Right atrium auricular region (tissue), 2 donors: ENCODE measurements around the gene RNU1-1. TPM values are rescaled to one million over a fixed set of nuclear protein-coding genes. Genes with fewer than 3 reads are reported as not detected.

Experiments
- DNase-seq: peaks from one replicate; pipeline ENCODE4 v3.0.0-alpha.2; 2019; ENCODE audit warnings: low spot score
- H3K27ac ChIP-seq, 2 donors: fragments of 200-600 bp; sonication (generic); 1 replicate in 1 of 2; 2 replicates in 1 of 2; pipeline ENCODE4 v1.5.1; 2016 to 2019
- H3K27me3 ChIP-seq, 2 donors: fragments of 200-600 bp; sonication (generic); one replicate each; pipeline versions ENCODE4 v1.5.1 to v1.6.0; 2017 to 2019
- H3K36me3 ChIP-seq: fragments of 200-600 bp; sonication (generic); one replicate; pipeline ENCODE4 v1.5.1; 2016
- H3K4me1 ChIP-seq, 2 donors: fragments of 200-600 bp; sonication (generic); one replicate each; pipeline versions ENCODE4 v1.5.1 to v1.6.0; 2017 to 2019
- H3K4me3 ChIP-seq, 2 donors: fragments of 200-600 bp; sonication (generic); 1 replicate in 1 of 2; 2 replicates in 1 of 2; pipeline ENCODE4 v1.5.1; 2017 to 2019; ENCODE audit warnings: mild to moderate bottlenecking in 1 of 2, moderate library complexity in 1 of 2
- H3K9me3 ChIP-seq, 2 donors: fragments of 200-600 bp; sonication (generic); one replicate each; pipeline ENCODE4 v1.5.1; 2019
- total RNA-seq, 2 donors: library from RNA; depleted of rRNA; stranded (reverse); fragments of >200 nt; gene quantifications; one replicate each; pipeline ENCODE4 v1.1.0, GENCODE V29; 2016
- TF ChIP-seq, protein P1 (sequence below), 2 donors: fragments of 200-600 bp; sonication (generic); IDR thresholded peaks; one replicate each; pipeline ENCODE4 v1.5.1; 2019; ENCODE audit warnings: antibody characterized with exemption in 2 of 2

The RNU1-1 gene
- total RNA-seq, 2 donors from 2014 or later, result not detected

- H3K27ac ChIP-seq, result no peak overlapping the region
- TF ChIP-seq, protein P1, sequence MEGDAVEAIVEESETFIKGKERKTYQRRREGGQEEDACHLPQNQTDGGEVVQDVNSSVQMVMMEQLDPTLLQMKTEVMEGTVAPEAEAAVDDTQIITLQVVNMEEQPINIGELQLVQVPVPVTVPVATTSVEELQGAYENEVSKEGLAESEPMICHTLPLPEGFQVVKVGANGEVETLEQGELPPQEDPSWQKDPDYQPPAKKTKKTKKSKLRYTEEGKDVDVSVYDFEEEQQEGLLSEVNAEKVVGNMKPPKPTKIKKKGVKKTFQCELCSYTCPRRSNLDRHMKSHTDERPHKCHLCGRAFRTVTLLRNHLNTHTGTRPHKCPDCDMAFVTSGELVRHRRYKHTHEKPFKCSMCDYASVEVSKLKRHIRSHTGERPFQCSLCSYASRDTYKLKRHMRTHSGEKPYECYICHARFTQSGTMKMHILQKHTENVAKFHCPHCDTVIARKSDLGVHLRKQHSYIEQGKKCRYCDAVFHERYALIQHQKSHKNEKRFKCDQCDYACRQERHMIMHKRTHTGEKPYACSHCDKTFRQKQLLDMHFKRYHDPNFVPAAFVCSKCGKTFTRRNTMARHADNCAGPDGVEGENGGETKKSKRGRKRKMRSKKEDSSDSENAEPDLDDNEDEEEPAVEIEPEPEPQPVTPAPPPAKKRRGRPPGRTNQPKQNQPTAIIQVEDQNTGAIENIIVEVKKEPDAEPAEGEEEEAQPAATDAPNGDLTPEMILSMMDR (IDR thresholded peaks at IDR 0.05), result no peak
- no peaks in the 10 kb centered on the region for H3K4me1 ChIP-seq
- no peaks in the 10 kb centered on the region for H3K9me3 ChIP-seq
- no peak for DNase-seq
- no peaks in the 10 kb centered on the region for H3K27me3 ChIP-seq
- no peak overlapping the region for H3K4me3 ChIP-seq
- peaks cover 47% of the 10 kb centered on the region for H3K36me3 ChIP-seq
Observed at GRCh38 chr1:16474166-16474800, 39.8 kb downstream of the RNU1-1 start.

DNA sequence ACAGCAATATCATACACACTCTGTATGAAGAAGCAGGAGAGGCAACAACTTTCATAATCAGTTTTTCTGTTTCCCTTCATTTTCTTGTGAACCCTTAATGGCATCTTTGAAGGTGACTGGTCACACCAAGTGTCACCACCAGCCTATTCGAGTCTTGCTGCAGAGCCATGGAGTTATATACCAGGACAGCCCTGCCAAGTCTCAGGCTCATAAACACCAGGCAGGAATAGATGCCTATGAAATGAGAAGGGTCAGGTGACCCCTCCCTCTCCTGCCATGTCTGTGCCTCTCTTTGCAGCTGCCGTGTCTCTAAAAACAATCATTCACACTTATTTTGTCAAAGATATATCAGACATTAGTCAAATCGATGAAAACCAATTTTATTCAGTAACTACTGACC, 45.5 kb downstream of the RNU1-1 start:
- no peak overlapping the region for H3K4me3 ChIP-seq
- H3K27ac ChIP-seq, result no peak overlapping the region
- no peaks in the 10 kb centered on the region for H3K4me1 ChIP-seq
- TF ChIP-seq, protein P1 (IDR thresholded peaks at IDR 0.05), result no peak
- peaks cover 10% of the 10 kb centered on the region for H3K36me3 ChIP-seq
- H3K27me3 ChIP-seq, result no peaks in the 10 kb centered on the region
- H3K9me3 ChIP-seq, result no peaks in the 10 kb centered on the region
- DNase-seq, result no peak

DNA sequence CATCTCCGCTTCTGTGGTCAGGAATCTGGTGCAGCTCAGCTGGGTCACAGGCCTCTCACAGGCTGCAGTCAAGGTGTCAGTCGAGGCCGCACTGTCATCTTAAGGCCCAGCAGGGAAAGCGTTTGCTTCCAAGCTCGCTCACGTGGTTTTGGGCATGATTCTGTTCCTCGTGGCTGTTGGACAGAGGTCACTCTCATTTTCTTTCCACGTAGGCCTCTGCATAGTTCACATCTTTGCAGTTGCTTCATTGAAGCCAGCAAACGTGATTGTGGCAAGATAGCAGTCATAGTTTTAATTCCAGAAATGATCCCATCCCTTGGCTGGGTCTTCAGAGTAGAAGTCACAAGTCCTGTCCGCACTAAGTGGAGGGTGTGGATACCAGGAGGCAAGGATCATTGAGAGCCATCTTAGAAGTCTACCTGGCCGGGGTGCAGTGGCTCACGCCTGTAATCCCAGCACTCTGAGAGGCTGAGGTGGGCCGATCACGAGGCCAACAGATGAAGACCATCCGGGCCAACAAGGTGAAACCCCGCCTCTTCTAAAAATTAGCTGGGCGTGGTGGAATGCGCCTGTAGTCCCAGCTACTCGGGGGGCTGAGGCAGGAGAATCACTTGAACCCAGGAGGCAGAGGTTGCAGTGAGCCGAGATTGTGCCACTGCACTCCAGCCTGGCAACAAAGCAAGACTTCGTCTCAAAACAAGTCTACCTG, 49.0 kb downstream of the RNU1-1 start:
- no peak for DNase-seq
- Histone ChIP-seq H3K36me3 (peaks cover 11% of the 10 kb centered on the region), H3K27ac (no peak overlapping the region), H3K4me3 (no peak overlapping the region), H3K9me3 (no peaks in the 10 kb centered on the region), H3K4me1 (no peaks in the 10 kb centered on the region), H3K27me3 (no peaks in the 10 kb centered on the region)
- TF ChIP-seq, protein P1 (IDR thresholded peaks at IDR 0.05), result no peak

Other genes with a start within 250 kb of the RNU1-1 start
- gene FBXO42, start 161.8 kb downstream of the RNU1-1 start, total RNA-seq, result 10 to 100 TPM; 11.9 to 16.5 TPM
- 10 to 100 TPM; 54.4 to 81.2 TPM for gene SZRD1, start 147.0 kb downstream of the RNU1-1 start, total RNA-seq
- gene SPATA21, start 76.9 kb downstream of the RNU1-1 start, total RNA-seq, result not detected
- gene NECAP2, start 73.6 kb downstream of the RNU1-1 start, total RNA-seq, result 10 to 100 TPM; 16.2 to 29.9 TPM
- gene NBPF1, start 99.3 kb upstream of the RNU1-1 start, total RNA-seq, result 10 to 100 TPM; 15.1 to 20.0 TPM
- gene RNU1-3, start 152.7 kb upstream of the RNU1-1 start, total RNA-seq, result not detected
- gene RNU1-4, start 226.2 kb upstream of the RNU1-1 start, total RNA-seq, result not detected